HG02678 (cell line): Measurements from ENCODE around the gene GULP1.
"Not testable (repeated sequence)": the region's sequence is repeated elsewhere in the genome, so short reads cannot be mapped to it uniquely, and the experiment has no call there.

Experiments used
- ATAC-seq: cut with Tn5 transposase; IDR thresholded peaks from one replicate; pipeline ENCODE4 v1.9.1; 2021; ENCODE audit warnings: mild to moderate bottlenecking, moderate library complexity; ENCODE audit not compliant: unreplicated experiment

GULP1 gene

DNA sequence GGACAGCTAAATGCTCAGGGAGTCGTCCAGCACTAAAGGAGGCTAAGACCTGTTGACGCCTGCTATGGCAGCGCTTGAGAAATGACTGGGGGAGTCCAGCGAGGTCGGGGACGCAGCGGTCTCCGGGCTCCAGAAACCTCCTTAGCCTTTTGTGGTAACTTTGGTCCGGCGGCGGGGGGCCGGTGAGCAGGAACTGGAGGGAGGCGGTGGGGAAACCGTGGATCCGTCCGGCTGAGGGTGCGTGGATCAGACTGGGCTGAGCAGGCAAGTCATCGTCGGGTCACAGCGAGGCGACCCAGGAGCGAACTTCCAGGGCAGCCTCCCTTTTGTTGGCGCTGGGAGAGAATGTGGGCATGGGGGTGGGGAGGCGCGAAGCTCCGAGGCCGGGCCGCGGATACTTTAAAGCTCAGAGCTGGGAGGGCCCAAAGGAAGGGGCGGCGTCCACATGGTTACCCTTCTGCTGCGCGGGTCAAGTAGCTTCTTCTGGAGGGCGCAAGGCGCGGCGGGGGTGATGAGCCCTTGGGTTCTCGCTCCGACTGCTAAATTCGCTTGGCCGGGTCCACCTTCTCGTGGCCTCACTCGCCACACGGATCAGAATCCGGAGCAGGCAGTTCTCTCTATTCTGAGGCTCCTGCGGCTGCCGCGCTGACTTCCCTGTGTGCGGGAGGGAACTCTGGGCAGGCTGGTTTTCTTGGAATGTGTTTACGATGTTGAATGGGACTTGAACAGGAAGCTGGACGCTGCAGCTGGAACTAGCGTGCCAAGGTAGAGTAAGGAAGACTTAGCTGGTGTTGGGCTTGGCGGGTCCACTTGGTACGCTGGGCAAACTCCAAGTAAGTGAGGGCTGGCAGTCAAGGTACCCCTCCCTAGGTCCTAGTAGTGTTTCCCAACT lies 920 bp downstream of the GULP1 start:
- ATAC-seq, result peak; percentile 11

- ATAC-seq, result no peak
Observed at GRCh38 chr2:188293601-188294351, 2.1 kb downstream of the GULP1 start.

DNA sequence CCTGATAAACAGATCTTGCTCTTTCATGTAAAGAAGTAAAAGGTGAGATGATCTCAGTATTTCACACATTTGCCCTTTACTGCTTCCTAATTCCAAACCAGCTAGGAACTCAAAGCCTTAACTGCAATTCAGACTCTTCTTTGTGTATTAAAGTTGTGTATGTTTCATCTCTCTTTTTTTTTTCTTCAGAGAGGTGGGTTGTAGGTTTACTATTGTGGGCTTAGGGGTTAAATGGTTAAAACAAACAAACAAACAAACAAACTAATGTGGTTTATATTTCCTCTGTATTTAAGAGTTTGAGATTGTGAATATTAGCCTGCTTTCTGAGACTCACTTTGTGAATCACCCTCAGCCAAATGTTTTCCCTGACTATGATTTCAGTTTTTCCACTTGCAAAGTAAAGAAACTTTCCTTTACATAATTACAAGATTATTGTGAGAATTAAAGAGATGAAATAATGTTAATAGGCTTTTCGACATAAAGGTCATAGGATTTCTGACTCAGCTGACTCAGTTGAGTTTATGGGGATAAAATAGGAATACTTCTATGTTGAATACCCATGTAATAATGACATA lies 2.8 kb downstream of the GULP1 start:
- no peak for ATAC-seq

- no peak for ATAC-seq
Observed at GRCh38 chr2:188295067-188295685, 3.5 kb downstream of the GULP1 start.

GRCh38 chr2:188297978-188298377 lies 6.3 kb downstream of the GULP1 start:
- no peak for ATAC-seq

DNA sequence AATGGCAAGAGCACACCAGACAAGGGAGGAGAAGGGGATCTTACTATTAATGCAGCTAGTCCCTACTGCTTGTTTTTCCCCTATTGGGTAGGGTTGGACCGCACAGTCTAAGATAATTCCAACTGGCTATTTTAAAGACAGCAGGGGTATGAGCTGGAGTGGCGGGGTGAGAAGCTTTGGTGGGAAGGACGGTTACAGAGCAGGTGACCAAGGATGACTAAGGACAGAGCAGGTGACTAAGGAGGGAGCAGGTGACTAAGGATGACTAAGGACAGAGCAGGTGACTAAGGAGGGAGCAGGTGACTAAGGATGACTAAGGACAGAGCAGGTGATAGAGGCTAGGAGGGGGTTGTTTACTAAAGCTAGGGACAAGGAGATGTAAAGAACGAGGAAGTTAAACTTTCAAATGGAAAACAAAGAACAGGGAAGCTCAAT lies 7.3 kb downstream of the GULP1 start:
- not testable (repeated sequence) for ATAC-seq

DNA sequence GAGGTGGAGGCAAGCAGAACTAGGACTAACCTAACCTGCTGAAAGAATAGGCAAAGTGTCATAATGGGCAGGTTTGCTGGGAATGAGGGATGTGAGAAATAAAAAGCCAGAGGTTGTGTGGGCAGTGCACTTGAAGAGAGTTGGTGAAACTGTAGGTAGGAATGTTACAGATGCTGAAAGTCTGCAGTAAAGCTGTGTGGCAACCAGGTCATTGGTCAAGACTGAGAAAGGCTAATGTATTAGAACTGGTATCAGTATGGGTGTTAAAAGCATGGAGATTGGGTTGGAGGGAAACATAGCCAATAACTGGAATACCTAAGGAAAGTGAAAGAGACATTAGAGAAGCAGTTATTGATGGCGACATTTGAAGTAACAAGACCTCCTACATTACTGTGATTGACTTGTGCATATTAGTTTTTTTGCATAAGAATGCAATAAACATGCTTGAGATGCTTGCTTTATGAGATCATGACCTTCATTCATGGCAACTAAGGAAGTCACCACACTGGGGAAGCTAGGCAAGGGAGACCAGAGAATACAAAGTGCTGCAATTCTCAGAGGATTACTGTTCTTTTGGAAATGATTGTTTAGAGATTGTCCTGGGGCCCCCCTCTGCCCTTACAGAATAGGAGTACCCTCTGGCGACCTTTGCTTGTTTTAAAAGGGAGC lies 11.8 kb downstream of the GULP1 start:
- no peak for ATAC-seq

GRCh38 chr2:188305271-188305670 lies 13.6 kb downstream of the GULP1 start:
- no peak for ATAC-seq

DNA sequence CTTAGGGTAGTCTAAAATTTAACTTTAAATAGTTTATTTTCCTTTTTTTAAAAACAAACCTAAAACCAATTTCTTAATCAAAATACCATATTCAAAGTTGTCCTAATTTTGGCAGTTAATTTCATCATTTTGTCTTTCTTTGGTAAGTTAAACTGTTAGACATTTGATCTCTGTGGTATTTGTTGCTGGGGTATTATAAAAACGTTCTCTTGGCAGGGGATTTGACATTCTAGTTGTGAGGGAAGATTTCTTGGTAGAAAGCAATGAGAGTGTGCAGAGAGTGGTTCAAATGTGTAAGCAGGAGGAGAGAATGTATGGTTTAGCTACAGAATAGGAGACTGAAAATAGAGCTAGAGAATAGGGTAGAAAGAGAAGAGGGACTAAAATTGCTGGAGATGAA lies 14.6 kb downstream of the GULP1 start:
- ATAC-seq, result no peak

- ATAC-seq, result no peak
Observed at GRCh38 chr2:188307850-188308283, 16.2 kb downstream of the GULP1 start.

DNA sequence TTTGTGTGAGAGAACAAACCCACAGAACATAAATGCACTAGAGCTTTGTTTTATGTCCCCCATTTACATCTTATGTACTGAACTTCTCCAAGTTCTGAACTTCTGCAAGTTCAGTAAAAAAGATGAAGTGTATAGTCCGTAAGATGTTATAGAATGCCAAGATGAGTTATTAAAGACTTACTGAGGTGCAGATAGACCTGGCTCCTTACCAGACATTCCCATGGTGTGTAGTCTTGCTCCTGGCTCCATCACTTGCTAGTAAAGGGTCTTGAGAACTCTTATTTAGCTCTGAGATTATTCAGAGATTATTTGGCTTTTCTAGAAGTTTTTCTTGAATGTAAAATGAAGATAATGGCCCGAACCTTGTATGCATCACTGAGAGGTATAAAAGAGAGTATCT lies 16.8 kb downstream of the GULP1 start:
- ATAC-seq, result no peak

DNA sequence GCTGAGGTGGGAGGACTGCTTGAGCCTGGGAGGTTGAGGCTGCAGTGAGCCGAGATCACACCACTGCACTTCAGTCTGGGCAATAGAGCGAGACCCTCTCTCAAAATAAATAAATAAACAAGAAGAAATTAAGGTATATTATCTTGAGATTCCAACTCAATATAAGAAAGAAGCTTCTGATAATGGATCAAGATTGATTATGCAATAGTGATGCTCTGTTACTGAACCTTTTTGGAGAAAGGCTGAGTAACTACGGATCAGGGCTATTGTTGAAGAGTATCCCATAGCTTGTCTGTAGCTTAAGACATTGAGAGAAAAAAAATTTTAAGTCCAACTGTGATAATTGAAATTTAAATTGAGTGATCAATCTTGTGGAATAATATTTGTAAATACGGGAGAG lies 17.7 kb downstream of the GULP1 start:
- no peak for ATAC-seq

GRCh38 chr2:188314314-188315054 lies 22.8 kb downstream of the GULP1 start:
- no peak for ATAC-seq

- ATAC-seq, result no peak
Observed at GRCh38 chr2:188315750-188316149, 24.1 kb downstream of the GULP1 start.

DNA sequence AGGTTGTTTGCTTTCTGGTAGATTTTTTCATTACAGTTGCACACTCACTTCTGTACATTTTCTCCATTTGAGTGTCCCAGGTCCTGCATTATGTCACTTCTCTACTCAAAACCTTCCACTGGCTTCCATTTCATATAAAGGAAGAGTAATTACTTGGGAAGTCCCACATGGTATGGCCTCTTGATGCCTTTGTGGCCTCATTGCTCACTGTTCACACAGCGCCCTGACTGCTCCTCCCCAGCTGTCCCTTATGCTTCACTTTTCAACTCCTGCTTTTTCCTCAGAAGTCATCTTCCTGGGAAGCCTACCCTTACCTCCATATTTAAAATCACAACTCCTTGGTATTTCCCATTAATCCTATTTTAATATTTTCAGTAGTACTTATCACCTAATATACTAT lies 24.7 kb downstream of the GULP1 start:
- no peak for ATAC-seq

- ATAC-seq, result no peak
Observed at GRCh38 chr2:188316791-188317423, 25.2 kb downstream of the GULP1 start.

GRCh38 chr2:188318161-188318749 lies 26.6 kb downstream of the GULP1 start:
- ATAC-seq, result no peak

- no peak for ATAC-seq
Observed at GRCh38 chr2:188319838-188320237, 28.2 kb downstream of the GULP1 start.

GRCh38 chr2:188320861-188321260 lies 29.2 kb downstream of the GULP1 start:
- ATAC-seq, result no peak
